Activated effector memory CD4-positive, alpha-beta T cell treated with Interleukin-2 at 50 U/mL for 16 hours (primary cell): ENCODE data around the gene TRIM47.

Source experiments
- DNase-seq: peaks from one replicate; pipeline ENCODE4 v3.0.0-alpha.2; 2020

TRIM47 gene, protein sequence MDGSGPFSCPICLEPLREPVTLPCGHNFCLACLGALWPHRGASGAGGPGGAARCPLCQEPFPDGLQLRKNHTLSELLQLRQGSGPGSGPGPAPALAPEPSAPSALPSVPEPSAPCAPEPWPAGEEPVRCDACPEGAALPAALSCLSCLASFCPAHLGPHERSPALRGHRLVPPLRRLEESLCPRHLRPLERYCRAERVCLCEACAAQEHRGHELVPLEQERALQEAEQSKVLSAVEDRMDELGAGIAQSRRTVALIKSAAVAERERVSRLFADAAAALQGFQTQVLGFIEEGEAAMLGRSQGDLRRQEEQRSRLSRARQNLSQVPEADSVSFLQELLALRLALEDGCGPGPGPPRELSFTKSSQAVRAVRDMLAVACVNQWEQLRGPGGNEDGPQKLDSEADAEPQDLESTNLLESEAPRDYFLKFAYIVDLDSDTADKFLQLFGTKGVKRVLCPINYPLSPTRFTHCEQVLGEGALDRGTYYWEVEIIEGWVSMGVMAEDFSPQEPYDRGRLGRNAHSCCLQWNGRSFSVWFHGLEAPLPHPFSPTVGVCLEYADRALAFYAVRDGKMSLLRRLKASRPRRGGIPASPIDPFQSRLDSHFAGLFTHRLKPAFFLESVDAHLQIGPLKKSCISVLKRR

DNA sequence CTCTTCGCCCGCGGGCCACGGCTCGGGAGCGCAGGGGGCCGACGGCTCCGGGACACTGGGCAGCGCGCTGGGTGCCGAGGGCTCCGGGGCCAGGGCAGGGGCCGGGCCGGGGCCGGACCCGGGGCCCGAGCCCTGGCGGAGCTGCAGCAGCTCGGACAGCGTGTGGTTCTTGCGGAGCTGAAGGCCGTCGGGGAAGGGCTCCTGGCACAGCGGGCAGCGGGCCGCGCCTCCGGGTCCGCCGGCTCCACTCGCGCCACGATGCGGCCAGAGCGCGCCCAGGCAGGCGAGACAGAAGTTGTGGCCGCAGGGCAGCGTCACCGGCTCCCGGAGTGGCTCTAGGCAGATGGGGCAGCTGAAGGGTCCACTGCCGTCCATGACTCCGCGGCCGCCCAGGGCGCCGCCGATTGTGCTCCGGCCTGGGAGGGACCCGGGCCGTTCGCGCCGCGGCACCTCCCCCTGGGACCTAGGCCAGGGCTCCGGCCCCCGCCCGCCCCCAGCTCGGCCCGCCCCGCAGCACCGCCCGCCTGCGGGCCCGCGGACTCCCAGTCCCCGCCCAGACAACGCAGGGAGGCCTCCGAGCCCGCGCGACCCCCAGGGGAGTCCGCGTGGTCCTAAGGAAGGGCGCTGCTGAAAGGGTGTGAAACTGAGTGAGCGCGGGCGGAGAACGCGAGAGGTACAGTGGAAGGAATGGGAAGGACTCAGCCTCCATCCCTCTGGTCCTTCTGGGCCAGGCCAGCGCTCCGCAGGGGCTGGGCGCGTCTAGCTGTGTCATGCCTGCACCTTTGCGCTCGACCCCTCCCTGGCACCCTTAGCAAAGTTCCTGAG, at the start of gene TRIM47:
Gene TRIM47, minus strand, starts transcription at position 408 of the 825 bp plus-strand sequence. Its CDS starts 33 bp downstream, at position 375.
- no peak for DNase-seq

DNA sequence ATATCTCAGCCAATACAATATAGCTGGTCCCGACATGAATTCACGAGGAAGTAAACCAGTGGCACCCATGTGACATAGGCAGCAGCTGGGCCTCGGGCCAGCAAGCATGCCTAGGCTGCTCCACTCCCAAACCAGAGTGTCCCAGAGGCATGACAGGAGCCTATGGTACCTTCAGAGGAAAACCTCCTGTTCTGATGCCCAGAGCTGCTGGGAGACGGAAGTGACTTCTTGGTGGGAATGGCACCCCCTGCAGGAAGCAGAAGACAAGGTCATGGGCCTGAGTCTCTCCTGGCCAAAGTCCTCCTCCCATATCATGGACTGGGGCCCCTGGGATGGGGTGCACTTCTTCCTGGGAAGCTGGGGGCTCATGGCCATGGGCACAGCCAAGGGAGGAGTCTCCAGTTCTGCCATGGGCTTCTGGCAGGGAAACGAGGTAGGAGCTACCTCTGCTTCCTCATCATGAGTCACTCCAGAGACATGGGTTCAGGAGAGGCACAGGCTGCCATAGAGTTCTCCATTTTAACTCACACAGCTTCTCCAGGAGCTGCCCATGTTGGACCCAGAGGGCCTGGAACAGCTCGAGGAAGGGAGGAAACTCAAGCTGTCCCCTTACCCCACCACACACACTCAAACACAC, 49.0 kb upstream of the TRIM47 start:
- DNase-seq: no peak

DNA sequence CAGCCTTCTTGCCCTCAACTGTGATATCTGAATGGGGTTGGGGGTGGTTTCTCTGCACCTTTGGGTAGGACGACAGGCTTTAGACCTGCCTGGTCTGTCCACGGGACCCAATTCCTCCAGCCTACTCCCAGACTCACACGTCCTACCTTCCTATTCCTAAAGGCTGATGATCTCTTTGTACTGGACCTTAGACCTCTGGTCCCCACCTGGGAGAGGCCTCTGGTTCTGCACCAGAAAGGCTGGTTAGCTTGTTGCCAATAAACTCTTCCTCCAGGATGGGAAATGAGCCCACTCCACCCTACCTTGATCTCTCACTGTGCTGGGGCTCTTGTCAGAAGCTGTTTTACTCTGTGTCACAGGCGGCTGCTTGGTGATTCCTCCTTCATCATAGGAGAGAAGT, 48.1 kb upstream of the TRIM47 start:
- no peak for DNase-seq

DNA sequence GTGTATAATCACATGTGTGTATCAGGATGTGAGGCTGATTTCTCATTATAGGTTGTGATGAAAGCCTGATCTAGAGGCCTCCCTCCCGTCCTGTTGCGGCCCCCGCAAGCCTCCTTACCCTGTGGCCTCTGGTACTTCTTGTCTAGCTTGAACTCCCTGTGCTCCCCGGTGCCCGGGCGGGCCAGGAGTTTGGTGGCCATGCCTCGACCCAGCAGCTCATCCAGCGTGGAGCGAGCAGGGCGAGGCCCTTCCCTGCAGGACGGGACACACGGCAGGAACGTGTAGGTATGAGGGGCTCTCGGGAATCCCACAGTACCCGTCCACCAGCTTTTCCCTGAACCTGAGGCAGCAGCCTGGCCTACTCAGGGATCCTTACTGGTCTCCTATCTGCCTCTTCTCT, 47.5 kb upstream of the TRIM47 start:
- no peak for DNase-seq

DNA sequence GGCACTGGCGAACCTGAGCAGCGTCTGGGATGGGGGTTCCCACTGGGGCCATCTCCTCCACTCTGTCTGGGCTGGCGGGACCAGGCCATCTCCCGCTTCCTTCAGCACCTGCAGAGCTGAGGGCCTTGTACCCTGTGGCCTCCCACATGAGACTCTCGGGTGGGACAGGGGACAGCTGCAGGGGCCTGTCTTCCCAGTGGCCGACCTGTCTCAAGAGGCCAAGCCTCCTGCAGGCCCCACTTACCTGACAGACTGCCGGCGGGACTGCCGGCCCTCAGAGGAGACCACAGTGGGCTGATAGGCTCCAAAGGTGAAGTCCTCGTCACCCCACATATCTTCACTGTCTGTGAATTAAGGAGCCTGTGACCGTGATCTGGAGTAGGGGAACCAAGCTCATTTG, 46.7 kb upstream of the TRIM47 start:
- no peak for DNase-seq

DNA sequence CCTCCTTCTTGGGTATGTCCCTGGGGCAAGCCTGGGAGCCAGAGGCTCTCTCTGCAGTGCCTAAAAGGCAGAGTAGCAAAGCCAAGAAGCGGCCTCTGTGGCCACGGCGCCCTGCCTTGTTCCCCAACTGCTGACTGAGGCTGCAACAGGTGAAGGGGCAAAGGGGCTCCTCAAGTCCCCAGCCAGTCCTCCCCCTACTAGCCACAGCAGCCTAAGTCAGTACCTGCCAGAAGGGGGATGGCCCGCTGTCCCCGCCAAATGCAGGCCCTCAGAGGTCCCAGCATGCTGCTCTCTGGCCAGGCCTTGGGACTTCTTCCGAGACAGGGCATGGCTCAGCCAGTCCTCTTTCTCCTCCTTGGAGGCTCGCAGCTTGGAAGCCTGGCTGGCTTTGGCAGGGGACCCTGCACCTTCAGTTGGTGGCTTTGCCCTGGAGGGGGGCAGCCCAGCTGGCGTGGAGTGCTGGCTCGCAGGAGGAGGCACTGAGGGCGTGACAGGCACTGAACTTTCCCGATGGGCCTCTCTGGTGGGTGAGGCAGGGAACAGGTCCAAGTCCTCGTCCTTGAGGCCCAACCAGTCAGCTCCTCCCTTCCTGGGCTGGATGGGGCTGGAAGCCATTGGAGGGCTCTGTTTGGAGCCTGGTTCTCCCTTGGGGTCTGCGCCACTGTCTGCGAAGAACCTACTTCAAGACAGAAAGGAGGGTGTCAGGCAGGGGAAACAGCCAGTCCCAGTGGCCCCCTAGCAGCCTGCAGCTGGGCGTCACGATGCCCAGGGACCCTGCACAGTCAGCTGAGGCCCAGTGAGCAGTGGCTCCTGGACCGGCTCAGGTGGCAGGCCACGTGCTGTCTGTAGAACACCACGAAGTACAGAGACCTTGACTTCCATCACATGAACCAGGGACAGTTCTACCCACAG, 44.8 kb upstream of the TRIM47 start:
- DNase-seq: no peak

DNA sequence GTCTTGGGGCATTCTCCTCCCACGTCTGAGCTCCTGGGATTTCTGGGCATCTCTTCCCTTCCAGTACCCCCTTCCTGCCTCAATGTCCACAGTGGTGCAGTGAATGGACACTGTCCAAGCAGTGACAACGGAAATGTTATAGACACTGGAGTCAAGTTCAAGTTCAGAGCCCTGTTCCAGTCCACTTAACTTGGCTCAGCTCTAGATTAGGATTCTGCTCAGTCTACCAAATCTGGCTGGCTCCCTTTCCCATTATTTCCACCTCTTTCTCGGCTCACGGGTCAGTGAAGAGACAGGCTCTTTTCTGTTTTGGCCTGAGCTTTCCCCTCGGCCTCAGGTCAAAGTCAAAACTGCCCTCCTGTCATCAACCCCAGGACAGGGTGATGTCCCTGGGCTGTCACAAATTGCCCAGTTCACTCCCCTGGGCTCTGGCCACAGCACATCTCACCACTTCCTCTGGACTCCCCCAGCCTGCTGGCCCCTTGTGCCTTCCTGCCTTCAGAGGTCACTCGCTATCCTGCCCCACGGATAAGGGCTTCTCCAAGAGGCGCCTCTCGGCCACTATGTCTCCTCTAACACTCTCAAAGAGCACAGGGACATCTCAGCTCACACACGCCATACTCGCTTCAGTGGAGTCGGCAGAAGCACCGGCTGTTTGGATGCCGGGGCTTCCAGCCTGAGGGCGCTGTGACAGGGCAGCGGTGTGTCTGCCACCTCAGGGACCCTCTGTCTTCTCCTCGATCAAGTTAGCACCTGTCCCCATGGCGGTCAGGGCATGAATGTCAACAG, 44.0 kb upstream of the TRIM47 start:
- no peak for DNase-seq

DNA sequence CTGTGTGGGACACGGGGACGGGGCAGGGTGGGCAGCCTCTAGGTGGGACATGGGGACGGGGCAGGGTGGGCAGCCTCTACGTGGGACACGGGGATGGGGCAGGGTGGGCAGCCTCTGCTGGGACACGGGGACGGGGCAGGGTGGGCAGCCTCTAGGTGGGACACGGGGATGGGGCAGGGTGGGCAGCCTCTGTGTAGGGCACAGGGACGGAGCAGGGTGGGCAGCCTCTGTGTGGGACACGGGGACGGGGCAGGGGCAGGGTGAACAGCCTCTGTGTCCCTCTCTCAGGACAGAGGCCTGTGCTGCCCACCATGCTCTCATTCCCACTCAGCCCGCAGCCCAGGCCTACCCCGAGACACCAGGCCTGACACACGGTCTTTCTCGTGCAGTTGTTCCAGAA, 43.2 kb upstream of the TRIM47 start:
- DNase-seq: no peak

DNA sequence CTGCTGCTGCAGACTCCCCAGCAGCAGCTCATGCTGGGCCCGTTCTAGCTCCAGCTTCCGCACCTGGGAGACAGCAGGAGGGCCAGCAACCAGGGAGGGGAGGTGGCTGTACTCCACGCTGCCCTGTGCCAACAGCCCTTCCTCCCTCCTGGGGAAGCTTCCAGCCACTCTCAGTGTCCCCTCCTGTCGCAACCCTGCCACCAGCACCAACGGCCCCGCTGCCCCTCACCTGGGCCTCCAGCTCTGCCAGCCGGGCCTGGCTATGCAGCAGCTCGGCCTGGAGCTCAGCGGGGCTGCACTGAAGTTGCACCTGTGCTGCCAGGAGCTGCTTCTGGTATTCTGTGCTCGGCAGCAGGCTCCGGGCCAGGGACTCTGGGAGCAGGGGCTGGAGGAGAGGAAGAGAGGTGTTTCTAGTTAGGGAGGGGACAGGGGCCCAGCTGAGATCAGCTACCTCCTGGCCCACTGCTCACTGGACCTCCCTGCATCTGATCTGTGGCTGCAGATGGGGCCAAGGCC, 41.7 kb upstream of the TRIM47 start:
- no peak for DNase-seq

DNA sequence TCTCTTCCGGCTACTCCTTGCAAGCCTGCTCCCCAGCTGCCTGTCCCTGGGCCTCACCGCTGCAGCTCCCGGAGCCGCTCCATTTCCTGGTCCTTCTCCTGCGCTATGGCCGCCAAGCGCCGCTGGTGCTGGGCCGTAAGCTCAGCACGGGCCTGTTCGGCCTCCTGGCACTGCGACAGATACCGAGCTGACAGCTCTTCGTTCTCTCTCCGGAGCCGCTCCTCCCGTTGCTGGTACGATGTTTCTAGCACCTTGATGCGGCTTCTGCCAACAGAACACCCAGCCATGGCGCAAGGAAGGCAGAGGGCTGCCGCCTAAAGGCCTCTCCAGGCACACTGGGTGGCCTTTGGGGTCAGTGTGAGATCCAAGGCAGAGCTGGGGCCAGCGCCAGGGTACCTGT, 41.2 kb upstream of the TRIM47 start:
- no peak for DNase-seq

DNA sequence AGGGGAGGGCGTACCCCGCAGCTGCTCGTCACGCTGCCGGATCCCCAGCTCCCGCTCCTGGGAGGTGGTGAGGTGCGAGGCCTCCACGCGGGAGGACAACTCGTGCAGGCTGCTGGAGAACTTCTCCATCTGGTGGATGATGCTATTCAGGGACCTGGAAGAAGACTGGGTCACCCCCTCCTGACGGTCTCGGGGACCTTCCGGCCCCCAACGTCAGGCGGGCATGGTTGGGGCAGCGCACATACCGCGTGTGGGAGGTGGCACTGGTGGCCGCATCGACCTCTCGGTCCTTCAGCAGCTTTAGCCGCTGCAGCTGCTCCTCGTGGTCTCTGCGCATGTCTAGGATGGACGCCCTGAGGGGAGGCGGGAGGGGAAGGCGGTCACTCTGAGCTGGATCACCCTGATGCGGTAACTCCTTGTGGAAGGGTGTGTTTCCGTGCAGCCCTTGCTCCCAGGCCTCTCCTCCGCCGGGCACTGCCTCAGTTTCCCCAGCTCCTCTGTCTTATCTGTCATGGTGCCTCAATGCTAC, 39.6 kb upstream of the TRIM47 start:
- no peak for DNase-seq

DNA sequence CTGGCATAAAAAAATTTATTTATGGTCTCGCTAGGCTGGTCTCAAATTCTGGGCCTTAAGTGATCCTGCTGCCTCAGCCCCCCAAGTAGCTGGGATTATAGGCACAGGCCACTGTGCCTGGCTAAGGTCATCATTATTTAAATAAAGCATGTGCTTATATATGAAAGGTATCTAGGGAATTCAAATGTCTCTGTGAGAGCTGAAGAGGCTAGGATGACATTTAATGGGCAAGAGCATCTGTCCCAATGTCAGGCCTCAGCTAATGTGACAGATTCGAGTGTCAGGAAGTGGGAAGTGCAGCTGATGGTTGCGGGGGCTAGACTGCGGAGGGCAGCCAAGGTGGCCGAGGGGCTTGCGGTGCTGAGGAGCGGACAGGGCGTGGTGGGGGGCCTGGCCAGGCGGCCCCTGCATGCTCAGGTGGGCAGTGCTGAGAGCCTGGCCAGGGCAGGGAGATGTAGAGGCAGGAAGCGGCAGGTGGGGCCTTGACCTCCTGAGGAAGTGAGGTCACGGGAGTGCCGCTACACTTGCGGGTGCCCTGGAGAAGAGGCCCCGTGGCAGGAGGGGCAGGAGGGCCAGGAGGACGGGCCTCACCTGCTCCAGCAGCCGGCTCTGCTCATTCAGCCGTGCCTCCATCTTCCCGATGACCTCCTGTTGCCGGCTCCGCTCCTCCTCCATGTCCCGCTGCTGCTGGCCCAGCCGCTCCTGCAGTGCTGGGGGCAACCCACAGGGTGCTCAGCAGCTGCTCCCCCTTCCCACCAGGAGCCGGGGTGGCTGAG, 38.9 kb upstream of the TRIM47 start:
- no peak for DNase-seq

DNA sequence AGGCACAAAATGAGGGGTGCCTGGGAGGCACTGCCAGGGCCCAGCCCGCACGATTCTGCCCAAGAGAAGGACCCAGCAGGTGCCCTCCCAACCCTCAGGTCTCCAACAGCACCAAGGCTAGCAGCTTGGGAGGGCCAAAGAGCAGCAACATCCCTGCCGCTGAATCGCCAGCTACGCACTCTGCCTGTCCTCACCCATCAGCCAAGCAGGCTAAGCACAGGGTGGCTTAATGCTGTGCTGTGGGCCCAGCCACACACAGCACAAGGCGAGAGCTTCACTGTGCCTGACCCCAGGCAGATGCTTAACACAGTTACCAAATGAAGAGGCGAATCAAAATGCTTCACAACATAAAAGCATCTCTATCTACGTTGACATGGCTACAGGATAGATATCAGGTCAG, 36.9 kb upstream of the TRIM47 start:
- no peak for DNase-seq

DNA sequence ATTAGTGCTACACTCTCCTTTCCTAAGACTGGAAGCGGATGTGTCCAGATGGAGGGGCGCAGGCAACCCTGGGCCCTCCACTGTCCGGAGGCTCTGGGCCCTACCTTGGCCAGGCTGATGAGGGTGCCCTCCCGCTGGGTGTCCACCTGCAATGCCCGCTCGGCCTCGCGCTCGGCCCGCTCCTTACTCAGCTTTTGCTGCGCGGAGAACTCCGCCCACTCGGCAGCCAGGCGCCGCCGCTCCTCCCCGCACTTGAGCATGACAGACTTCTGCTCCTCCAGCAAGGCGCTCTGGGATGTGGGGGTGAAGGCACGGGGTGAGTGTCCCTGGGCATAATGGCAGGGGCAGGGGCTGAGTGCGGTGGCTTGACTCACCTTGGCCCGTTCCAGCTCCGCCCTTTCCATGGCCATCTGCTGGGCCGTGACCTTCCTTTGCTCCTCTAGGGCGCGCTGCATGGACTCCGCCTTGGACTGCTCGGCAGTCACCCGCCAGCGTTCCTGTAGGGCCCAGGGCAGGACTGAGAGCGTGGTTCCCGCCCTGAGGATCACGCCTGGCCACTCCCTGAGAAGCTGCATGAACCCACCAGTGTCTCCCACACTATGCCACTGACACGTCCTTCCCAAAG, 36.4 kb upstream of the TRIM47 start:
- DNase-seq: no peak

DNA sequence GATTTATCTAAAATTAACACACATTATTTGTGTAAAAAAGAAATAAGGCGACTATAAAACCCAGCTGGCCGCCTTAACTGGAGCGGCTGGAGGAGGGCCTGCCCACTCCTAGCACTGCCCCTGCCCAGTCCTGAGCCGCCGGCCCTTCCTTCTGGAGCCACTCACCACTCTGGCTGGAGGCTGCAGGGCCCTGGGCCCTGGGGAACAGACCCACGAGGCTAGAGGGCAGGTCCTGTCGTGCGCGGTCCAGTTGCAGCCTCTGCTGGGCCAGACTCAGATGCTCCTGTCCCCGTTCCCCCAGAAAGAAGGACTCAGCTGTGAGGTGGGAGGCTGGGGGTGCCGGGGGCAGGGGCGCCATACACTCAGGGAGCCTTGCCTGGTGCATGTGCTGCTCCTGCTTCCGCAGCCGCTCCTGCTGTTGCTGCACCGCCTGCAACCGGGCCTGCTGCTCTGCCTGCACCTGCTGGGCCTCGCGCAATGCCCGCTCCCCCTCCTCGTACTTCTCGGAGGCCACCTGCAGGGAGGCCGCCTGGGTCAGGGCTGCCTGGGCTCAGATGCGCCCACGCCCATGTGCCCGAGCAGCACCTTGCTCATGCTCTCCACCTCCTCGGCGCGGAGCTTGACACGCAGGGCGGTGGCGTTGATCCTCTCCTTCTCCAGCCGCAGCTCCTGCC, 35.3 kb upstream of the TRIM47 start:
- DNase-seq: no peak

DNA sequence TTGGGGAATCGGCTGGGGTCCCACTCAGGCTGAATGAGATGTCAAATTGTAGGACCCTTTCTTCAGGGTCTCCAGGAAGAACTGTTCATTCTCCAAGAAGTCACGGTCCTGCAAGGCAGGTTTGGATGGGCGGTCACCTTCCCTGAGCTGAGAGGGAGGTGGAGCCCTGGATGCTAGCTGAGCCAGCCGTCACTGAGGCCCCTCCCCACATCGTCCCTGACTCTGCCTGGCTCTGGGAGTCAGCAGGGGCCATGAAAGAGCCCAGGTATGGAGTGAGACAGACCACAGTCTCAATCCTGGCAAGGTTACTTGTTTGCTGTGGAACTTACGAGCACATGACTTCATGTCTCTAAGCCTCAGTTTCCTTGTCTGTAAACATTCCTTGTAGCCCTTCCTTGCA, 32.3 kb upstream of the TRIM47 start:
- DNase-seq: no peak

DNA sequence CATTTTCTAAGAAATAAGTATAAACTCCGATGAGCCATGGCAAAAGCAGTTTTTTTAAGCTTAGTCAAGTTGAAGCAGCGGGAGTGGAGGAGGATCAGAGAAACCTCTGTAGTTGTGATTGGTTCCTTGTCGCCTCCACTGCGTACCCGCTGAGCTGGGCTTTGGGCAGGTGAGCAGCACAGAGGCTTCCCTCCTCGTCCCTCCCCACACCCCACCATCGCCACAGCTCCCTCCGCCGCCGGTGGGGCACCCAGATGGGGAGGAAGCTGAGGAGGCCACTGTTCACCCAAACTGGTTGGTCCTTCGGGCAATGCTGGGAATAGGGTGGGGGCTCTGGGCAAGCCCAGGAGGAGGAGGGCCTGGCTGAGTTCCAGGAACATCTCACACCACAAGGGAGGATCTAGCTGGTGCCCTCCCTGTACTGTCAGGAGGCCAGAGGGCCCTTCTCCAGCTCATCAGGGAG, 31.5 kb upstream of the TRIM47 start:
- no peak for DNase-seq

DNA sequence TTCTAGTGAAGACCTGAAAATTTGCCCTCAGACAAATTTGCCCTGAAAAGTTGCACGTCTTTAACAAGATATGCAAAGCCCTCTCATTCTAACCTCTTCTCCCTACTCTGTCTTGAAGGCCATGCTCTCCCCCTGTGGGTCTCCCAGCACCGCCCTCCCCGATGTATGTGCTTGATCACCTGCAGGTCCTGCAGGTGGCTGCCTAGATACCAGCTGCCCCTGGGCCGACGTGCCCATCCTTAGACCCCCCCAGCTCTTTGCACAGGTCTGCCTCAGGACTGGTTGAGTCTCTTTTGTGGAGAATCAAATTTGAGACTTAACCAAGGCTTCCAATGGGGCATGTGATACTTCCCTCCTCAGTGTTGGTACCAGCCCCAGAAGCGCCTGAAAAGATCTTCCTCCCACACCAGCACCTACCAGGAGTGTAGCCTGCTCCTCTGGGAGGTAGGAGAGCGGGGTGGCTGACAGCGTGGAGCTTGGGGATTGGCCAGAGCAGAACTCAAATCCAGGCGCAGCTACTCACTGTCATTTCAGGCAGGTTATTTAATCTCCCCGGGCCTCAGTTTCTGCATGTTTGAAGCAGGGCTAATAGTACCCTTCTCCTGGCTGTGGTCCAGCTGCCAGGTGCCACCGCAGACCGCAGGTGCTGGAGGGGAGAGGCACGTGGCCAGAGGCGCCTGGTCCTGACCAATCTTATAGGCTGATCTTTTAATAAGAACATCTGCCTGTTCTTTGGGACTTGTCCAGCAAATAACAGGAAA, 30.9 kb upstream of the TRIM47 start:
- DNase-seq: no peak
